ENCODE measurements around the gene CYB5A.
"Not testable (repeated sequence)": the region's sequence is repeated elsewhere in the genome, so short reads cannot be mapped to it uniquely, and the experiment has no call there.

Gene CYB5A, protein sequence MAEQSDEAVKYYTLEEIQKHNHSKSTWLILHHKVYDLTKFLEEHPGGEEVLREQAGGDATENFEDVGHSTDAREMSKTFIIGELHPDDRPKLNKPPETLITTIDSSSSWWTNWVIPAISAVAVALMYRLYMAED

DNA sequence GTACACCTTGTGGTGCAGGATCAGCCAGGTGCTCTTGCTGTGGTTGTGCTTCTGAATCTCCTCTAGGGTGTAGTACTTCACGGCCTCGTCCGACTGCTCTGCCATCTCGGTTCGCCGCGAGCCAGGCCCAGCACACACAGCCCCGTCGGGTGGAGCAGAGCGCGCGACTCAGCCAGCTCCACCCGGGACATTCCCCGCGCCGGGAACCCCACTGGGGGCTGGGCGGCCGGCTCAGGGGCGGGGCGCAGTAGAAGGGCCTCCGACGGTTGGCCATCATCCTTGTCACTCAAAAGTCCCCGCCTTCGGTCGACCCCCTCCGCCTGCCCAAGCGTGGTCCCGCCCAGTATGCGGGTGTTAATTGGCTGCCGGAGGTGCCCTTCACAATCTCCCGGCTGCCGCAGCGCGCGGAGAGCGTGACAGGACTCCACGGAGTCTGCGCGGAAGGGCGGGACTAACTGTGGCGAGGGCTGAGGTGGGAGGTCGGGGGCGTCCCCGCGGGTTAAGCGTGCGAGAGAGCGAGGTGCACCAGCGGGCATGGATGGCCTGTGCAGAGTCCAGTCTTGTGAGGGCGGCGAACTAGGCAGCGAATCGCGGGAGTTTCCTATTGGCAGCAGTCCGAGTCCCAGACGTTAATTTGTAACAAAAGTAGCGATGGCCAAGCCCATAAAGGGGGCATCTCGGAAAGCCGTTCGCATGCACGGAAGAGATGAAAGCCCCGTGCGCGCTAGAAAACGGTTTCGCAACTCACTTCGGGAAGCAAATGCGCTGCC, at the start of gene CYB5A:
Gene CYB5A, minus strand, starts transcription at position 193 of the 770 bp plus-strand sequence. Its CDS starts 88 bp downstream, at position 105.
- H3K4me3 ChIP-seq: peak within 1 kb of the TSS; percentile 49 to 86 (median 73)
- H3K27ac ChIP-seq: peak within 1 kb of the TSS in 20 of 21 experiments; percentile 3 to 81 (median 76)

DNA sequence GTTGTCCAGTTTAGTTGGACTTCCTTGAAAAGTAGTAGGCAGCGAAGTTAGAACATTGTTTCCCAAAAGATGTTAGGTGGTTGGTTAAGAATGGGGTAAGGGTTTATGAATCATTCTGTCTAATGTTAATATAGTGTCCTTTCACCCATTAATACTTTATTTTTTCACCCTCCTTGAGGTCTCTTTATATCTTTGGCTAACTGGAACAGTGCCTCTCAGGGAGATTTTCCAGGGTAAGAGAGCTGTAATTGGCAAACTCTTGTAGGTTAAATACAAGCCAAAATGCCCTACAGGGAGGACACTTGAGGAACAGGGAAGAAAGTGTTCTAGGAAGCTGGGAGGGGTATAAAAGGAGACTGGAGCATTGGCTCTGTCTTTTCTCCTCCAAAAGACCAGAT, 46.1 kb upstream of the CYB5A start:
- H3K27ac ChIP-seq: no peak overlapping the region

DNA sequence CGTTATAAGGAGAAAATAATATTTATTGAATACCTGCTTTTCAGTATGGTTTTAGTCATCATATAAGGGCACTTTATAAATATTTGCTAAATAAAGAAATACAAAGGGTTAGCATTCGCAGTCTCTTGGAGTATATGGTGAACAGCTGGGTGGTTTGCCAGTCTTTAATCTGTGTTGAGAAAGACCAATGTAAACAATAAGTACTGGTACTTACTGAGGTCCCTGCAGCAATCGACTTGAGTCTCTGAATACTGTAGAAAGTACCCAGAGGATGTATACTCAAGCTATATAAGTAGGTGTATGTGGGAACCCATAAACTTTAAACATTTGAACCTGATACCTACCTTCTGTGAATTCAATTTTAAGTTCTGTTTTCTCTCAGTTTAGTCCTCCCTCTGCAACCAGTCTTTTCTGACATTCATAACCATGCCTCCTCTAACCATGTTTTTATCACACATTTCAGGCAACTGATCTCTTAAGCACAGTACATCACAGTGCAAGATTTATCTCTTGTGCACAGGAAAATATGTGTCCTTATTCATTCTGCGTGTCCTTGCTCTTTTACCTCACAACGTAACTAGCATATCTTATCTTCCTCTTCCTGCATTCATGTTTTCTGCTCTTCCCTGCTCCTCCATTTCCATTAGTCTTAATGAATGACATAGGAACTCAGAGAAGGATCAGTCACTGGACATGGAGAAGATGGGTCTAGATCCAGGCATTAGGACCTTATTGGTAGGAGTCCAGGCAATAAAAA, 45.6 kb upstream of the CYB5A start:
- Histone ChIP-seq H3K4me3 (no peak overlapping the region), H3K27ac (no peak overlapping the region)

More for the DNA sequence above, 46.1 kb upstream of the CYB5A start:
- no peak overlapping the region for H3K4me3 ChIP-seq

DNA sequence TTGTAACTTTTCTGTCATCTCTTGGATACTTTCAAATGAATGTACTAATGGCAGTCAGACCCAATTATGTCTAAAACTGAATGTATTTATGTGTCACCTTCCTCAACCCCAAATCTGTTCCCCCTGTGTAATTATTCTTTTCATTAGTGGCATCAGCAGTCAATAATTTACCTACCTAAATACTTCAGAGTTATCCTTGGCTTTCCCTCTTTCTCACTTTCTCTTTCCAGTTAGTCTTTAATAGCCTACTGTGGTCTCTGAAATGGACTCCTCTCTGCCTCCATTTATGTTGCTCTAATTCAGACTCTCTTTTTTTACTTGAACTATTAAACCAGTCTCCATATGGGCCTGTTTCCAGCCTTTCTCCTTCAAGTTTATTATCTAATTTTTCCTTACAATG, 44.9 kb upstream of the CYB5A start:
- no peak overlapping the region for H3K27ac ChIP-seq
- H3K4me3 ChIP-seq: no peak overlapping the region

DNA sequence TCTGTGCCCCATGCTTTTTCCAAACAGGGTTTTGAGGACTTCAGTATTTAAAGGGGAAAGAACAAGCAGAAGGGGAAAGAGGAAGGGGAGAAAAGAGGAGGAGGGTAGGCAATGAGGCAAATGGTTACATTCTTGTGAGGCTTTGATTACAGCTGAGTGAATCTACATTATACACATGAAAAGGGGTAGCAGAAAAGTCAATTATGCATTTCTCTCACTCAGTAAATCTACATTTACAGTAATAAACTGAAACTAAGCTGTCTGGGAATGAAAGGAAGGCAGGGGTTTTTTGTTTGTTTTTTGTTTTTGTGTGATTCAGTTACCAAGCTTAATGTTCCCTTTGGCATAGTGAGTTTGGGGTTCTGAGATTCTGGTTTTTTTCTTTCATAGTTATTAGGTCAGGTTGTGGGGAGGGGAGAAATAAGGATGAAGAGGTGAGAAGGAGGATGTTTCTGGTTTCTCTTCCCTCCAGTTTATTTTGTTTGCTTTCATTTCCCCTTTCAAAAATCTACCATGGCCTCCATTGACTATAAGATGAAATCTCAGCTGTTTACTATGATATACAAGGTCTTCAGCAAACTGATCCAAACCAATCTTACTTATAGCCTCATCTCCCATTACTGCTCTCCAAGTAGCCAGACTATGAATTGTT, 42.6 kb upstream of the CYB5A start:
- Histone ChIP-seq H3K27ac (no peak overlapping the region), H3K4me3 (no peak overlapping the region)

DNA sequence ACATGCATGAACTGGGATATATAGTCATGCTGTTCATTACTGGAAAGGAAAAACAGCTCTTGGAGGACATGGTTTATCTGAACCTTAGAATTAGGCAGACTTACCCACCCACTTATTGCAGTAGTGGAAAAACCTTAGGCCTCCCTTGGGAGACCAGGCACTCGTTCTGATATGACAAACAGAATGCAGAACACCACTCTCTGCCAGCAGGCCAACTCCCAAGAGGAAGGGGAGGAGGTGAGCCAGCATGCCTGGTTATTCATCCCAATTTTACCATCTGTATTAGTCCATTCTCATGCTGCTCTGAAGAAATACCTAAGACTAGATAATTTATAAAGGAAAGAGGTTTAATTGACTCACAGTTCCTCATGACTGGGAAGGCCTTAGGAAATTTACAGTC, 41.3 kb upstream of the CYB5A start:
- no peak overlapping the region for H3K27ac ChIP-seq
- no peak overlapping the region for H3K4me3 ChIP-seq

DNA sequence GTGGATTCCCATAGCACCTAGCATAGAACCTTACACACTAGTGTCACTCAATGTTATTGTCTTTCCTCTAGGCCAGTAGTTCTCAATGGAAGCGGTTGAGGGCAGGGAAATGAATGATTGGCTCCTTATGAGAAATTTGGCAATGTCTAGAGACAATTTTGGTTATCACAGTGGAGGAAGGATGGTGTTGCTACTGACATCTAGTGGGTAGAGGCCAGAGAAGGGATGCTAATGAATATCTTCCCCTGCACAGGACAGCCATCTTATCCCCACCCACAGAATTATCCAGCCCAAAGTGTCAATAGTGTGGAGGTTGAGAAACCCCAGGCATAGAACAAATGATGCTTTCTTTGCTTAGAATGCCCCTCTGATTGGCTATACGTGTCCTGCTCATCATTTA, 39.6 kb upstream of the CYB5A start:
- H3K27ac ChIP-seq: no peak overlapping the region
- H3K4me3 ChIP-seq: no peak overlapping the region

DNA sequence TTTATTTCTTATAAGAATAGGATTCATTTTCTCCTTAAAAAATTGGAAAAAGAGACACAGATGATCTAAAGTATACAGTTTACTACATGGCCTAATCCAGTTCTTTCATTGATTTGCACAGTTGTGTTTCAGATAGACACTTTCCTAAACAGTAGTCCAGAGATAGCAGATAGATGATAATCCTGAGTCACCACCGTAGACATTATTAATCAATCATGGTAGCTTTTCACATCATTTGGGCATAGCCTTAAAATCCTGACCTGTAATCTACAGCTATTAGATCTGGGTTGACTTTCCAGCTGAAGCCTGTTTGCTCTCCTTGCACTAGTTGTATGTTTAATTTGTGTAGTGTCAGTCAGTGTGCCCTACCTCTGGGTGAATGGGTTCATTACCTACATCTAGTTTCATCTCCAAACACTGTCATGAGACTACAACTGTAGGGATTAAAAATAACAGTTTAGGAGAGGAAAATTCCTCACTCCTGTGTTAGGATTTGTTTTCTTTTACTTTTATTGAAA, 38.0 kb upstream of the CYB5A start:
- H3K27ac ChIP-seq: no peak overlapping the region

DNA sequence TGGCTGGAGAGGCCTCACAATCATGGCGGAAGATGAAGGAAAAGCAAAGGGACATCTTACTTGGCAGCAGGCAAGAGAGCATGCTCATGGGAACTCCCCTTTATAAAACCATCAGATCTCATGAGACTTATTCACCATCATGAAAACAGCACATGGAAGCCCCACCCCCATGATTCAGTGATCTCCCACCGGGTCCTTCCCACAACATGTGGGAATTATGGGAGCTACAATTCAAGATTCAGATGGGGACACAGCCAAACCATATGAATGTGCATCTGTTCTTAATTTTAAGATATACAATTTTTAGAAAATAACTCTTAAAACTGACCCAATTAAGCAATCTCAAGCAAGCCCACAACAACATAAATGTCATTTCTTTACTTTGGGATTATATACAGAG, 36.4 kb upstream of the CYB5A start:
- no peak overlapping the region for H3K4me3 ChIP-seq

More for the DNA sequence above, 38.0 kb upstream of the CYB5A start:
- H3K4me3 ChIP-seq: no peak overlapping the region

DNA sequence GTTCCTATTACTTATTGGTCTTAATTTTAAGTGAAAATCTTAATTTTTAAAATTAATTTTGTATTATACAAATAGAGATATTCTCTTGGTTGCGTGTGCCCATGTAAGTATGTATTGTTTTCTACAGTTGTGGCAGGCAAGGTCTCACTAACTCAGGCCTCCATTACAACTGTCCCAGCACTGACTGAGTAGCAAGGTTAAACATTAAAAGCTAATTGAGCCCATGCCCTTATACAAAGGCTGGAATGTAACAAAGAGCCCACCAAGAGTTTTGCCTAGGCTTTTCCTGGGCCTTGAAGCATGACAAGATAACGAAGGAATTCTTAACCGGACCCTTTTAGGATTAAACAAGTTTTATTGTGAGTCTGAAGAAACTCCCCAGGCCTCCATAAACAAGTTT, 35.0 kb upstream of the CYB5A start:
- not testable (repeated sequence) for H3K4me3 ChIP-seq

More for the DNA sequence above, 36.4 kb upstream of the CYB5A start:
- H3K27ac ChIP-seq: no peak overlapping the region

DNA sequence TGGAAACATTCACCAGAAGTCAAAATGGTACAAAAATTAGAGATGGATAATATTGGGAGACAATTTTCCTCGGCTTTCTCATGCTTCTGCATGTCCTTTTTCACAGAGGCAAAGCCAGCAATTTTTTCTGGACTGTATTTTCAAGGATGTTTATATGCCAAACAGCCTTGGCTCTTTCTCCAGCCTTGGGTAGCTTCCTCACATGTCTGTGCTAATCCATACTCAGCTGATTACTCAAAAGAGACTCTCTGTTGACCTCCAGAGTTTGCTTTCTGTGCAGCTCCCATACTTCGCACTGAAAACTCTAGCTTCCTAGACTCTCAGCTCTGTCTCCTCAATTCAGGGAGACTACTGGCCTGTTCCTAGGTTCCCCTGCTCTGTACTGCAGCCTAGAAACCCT, 34.5 kb upstream of the CYB5A start:
- H3K27ac ChIP-seq: no peak overlapping the region
- H3K4me3 ChIP-seq: no peak overlapping the region

More for the DNA sequence above, 35.0 kb upstream of the CYB5A start:
- not testable (repeated sequence) for H3K27ac ChIP-seq

DNA sequence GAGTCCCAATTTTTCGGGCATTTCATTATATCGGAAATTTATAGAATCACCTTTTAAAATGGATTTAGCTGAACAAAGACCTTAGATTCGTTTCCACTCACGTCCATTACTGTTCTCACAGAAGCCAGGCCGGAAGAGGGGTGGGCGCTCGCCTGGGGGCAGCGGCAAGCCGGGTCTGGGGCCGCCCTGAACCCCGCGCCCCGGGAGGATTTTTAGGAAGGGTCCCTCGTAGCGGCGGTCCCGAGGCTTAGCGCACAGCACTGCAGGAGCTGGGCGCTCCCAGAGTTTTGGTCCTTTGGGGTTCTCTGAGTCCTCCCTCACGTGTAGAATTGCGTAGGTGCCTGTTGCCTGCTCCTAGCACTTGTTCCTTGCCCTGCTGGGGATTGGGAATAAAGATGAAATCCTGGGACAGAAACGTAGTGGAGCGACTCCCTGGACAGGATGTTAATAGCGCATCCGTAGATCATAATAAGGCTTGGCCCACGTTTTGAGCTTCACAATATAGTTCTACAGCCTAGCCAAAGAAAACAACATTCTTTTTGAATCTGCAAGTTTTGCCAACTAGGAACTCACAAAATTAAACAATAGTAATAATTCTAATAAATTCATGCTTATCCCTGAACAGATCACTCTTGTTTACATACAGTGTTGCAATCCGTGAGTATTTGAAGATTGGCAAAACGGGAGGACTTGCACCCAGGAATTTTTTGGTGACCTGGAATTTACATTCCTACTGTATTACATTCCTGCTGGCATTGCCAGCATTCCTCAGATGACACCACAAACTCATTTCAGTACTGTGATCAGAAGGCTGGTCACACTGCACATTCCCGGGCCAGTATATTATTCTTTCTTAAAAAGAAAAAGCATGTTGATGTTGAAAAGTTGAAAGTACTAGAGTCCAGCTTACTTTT, 24.8 kb upstream of the CYB5A start:
- Histone ChIP-seq H3K4me3 (no peak overlapping the region), H3K27ac (no peak overlapping the region)

DNA sequence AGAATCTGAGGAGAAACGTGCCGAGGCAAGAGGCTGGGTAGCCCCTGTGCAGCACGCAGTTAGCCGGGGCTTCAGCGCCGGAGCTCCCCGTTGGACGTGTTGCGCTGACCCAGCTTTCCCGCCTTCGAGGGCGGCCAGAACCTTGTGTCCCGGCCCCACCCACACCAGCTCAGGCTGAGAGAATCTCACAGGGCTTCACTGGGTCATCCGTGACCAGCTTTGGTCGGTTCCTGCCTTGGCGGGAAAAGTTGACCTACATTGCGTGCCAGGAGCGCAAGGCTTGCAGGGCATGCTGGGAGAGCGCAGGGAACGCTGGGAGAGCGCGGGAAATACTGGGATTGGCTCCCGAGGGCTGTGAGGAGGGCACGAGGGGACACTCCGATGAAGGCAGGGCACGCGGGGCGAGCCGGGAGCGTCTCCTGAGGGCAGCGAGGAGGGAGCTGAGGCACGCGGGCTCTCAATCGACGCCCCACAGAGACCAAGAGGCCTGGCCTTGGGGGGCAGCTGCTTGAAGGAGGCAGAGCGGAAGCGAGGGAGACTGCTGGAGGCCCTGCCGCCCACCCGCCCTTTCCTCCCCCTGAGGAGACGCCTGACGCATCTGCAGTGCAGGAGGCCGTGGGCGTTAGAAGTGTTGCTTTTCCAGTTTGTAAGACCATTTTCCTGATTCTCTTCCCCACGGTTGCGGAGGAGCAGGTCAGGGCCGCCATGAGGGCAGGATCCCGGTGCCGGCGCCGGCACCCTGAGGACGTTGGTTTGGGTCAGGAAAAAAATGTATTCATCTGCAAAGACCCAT, 23.9 kb upstream of the CYB5A start, which contains the start of gene C18orf63:
Gene C18orf63, plus strand, starts transcription at position 376 of the 793 bp plus-strand sequence. CDS start 2,027 bp downstream, outside the sequence.
- Histone ChIP-seq H3K4me3 (no peak within 1 kb of the TSS), H3K27ac (no peak within 1 kb of the TSS)

DNA sequence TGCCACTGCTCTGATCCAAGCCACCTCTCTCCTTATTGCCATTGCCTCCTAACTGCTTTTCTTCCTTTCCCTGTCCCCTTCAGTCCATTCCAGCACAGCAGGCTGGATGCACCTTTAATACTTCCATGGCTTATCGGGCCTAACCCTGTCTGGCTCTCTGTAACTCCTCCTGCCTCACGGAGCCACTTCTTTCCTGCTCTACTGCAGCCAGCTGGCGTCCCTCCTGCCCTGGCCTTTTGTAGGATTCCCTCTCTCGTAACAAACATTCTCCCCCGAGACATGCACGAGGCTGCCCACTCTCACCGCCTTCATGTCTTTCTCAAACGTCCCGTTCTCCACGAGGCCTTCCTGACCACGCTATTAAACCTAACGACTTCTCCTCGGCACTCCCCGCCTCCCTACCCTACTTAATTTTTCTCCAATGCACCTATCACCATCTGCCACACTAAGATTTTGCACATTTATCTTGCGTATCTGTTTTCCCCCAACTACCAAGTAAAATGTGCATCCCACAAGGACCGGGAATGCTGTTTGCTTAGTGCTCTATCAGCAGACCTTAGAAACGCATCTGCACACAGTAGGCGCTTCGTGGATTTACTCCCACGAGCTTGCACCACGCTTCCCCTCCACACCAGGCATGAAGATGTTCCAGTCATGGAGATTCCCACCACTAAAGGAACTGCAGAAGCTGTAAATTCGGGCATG, 23.1 kb upstream of the CYB5A start:
- H3K27ac ChIP-seq: no peak overlapping the region
- H3K4me3 ChIP-seq: no peak overlapping the region

DNA sequence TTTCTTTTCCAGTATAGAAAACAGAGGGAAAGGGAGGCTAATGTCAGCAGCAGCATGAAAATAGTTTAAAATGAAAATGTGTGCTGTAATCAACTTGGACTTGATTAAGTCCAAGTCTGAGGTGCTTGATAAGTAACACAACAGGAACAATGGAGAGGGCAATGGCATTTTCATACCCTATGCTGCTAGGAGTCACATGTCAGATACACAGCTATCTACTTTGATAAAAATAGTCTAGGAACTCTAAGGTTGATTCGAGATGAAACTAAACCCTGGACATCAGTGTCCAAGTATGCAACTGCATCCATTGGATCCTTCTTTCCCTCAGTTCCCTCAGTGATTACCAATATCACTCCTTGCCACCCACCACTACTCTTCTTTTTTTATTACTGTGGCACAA, 19.2 kb upstream of the CYB5A start:
- H3K4me3 ChIP-seq: no peak overlapping the region
- H3K27ac ChIP-seq: no peak overlapping the region

DNA sequence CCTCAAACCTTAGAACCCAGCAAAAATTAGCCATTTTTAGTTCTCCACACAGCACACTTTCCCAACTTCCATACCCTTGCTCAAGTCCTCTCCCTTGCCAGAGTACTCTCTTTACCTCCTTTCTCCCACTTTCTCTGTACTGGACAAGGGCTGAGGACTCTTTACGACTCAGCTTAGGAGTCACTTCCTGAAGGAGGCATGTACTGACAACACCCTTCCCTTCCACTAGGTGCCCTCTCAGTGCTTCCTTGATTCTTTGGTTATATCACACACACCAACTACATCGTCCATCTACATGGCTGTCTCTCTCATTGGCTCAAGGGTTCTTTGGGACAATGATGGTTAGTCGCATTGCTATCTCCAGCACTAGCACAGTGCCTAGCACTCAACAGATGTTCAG, 18.6 kb upstream of the CYB5A start:
- Histone ChIP-seq H3K27ac (no peak overlapping the region), H3K4me3 (no peak overlapping the region)

DNA sequence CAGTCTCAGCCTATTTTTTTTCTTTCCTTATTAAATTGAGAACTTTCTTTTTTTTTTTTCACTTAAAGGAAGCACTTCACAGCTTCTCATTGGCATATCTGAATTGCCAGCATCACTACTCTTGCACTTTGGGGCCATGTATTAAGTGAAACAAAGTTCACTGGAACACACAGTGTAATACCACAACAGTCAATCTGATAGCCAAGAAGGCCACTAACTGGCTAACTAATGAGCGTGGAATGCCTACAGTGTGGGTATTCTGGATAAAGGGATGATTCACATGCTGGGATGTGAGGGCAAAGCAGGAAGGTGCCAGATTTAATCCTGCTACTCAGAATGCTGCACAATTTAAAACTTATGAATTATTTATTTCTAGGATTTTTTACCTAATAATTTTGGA, 12.2 kb upstream of the CYB5A start:
- Histone ChIP-seq H3K27ac (no peak overlapping the region), H3K4me3 (no peak overlapping the region)

DNA sequence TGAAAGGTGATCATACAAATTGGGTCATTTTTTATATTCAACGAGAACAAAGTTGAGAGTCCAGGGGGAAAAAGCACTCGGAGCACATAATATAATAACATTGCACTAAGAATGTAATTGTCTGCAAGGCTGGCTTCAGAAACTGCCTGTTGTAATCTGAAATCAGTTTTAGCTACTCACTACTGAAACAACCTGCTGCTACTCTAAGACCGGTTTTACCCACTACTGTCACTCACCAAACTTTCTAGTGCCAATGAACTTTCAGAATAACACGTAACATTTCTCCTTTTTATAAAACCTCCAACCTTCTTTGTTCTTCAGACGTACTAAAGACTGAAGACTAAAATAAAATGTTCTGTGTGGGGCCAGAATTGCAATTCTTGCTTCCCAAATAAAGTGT, 11.5 kb upstream of the CYB5A start:
- Histone ChIP-seq H3K4me3 (no peak overlapping the region), H3K27ac (no peak overlapping the region)

All from skin epidermis (tissue), 12 donors.